K562 (cell line): ENCODE results near the gene PGPEP1. TPM values are rescaled to one million over a fixed set of nuclear protein-coding genes. Genes with fewer than 3 reads are reported as not detected.

Experiments used
- CEBPG ChIP-seq, 3 experiments: fragments of 200-800 bp in 1 of 3; sonication (Bioruptor generic) in 1 of 3; sonication (generic) in 1 of 3; formaldehyde crosslinking in 1 of 3; IDR thresholded peaks in 2 of 3; conservative IDR thresholded peaks in 1 of 3; 2 replicates each; pipeline versions ENCODE4 v1.6.1 to v1.8.0; 2016 to 2022; ENCODE audit warnings: missing compliant biosample characterization in 2 of 3, missing genetic modification characterization in 2 of 3, mild to moderate bottlenecking in 1 of 3, missing genetic modification reagents in 1 of 3
- DMBX1 ChIP-seq: fragments of 250-450 bp; sonication (Bioruptor Pico); IDR thresholded peaks from 2 replicates; pipeline ENCODE4 v1.8.0; 2022; ENCODE audit warnings: inconsistent platforms, mild to moderate bottlenecking, moderate library complexity, borderline replicate concordance
- ESRRA ChIP-seq: fragments of 450-650 bp; IDR thresholded peaks from 2 replicates; pipeline ENCODE4 v1.6.1; 2014; ENCODE audit warnings: low read depth, mild to moderate bottlenecking, moderate library complexity, borderline replicate concordance
- HDAC1 ChIP-seq, 2 experiments: fragments of 450-650 bp; IDR thresholded peaks; 2 replicates each; pipeline ENCODE4 v1.6.1; 2016 to 2017; ENCODE audit warnings: inconsistent platforms in 1 of 2, mild to moderate bottlenecking in 1 of 2, moderate library complexity in 1 of 2
- KDM2B ChIP-seq: fragments of 250-450 bp; sonication (Bioruptor Pico); IDR thresholded peaks from 2 replicates; pipeline ENCODE4 v1.8.0; 2021; ENCODE audit warnings: mild to moderate bottlenecking, moderate library complexity
- MEIS2 ChIP-seq: fragments of 450-650 bp; IDR thresholded peaks from 2 replicates; pipeline ENCODE4 v1.6.1; 2014; ENCODE audit warnings: mild to moderate bottlenecking; ENCODE audit not compliant: partially characterized antibody
- MTF1 ChIP-seq: fragments of 250-450 bp; sonication (Bioruptor Pico); IDR thresholded peaks from 2 replicates; pipeline ENCODE4 v1.9.0; 2021; ENCODE audit warnings: moderate library complexity, mild to moderate bottlenecking, inconsistent platforms, borderline replicate concordance
- PURB ChIP-seq: sonication (generic); formaldehyde crosslinking; IDR thresholded peaks from 2 replicates; pipeline ENCODE4 v1.9.0; 2021; ENCODE audit warnings: low read depth, mild to moderate bottlenecking, missing genetic modification reagents
- SIRT6 ChIP-seq: IDR thresholded peaks from one replicate; pipeline ENCODE4 v1.6.1; 2012; ENCODE audit warnings: low read depth, mild to moderate bottlenecking, control low read depth, inconsistent platforms, low read length, moderate library complexity
- TEAD2 ChIP-seq: fragments of 450-650 bp; IDR thresholded peaks from 2 replicates; pipeline ENCODE4 v1.6.1; 2016; ENCODE audit warnings: missing genetic modification characterization, control low read depth, missing compliant biosample characterization
- ZBTB40 ChIP-seq, 2 experiments: fragments of 450-650 bp in 1 of 2; sonication (generic) in 1 of 2; formaldehyde crosslinking in 1 of 2; IDR thresholded peaks; 2 replicates each; pipeline versions ENCODE4 v1.7.1 to v1.9.0; 2016 to 2022; ENCODE audit warnings: inconsistent platforms in 1 of 2, mild to moderate bottlenecking in 1 of 2, missing genetic modification reagents in 1 of 2
- ZBTB7A ChIP-seq: IDR thresholded peaks from 2 replicates; pipeline ENCODE4 v1.6.1; 2011; ENCODE audit warnings: low read depth, mild to moderate bottlenecking, low read length, moderate library complexity, borderline replicate concordance; ENCODE audit not compliant: control insufficient read depth
- ZNF184 ChIP-seq: sonication (generic); formaldehyde crosslinking; IDR thresholded peaks from 2 replicates; pipeline ENCODE4 v1.5.0; 2020; ENCODE audit warnings: missing genetic modification reagents
- ZNF395 ChIP-seq: fragments of 200-800 bp; sonication (Bioruptor generic); IDR thresholded peaks from 2 replicates; pipeline ENCODE4 v1.6.1; 2017; ENCODE audit warnings: missing genetic modification characterization, missing compliant biosample characterization
- ZNF639 ChIP-seq, 2 experiments: fragments of 200-800 bp in 1 of 2; sonication (Bioruptor generic) in 1 of 2; sonication (generic) in 1 of 2; formaldehyde crosslinking in 1 of 2; IDR thresholded peaks in 1 of 2; conservative IDR thresholded peaks in 1 of 2; 2 replicates each; pipeline versions ENCODE4 v1.5.0 to v1.6.1; 2016 to 2020; ENCODE audit warnings: missing compliant biosample characterization in 1 of 2, missing genetic modification characterization in 1 of 2, missing genetic modification reagents in 1 of 2
- polyA plus RNA-seq, 8 experiments: library from polyadenylated mRNA; depleted of rRNA in 4 of 8; stranded (reverse) in 5 of 8; unstranded in 3 of 8; fragments of >200 nt; fragmentation: Nextera tagmentation in 2 of 8; fragmentation: Illumina TruSeq in 1 of 8; extraction: Ambion mirVana in 2 of 8; extraction: Trizol in 1 of 8; gene quantifications; 2 replicates each; pipeline versions ENCODE4 v1.2.1 to v1.2.3, GENCODE V29; 2011 to 2014; ENCODE audit warnings: inconsistent platforms in 1 of 8, missing spikeins in 1 of 8
- total RNA-seq, 7 experiments: library from RNA; depleted of rRNA in 6 of 7; stranded (reverse); fragments of >200 nt in 6 of 7; fragmentation: Illumina TruSeq in 2 of 7; extraction: Trizol in 2 of 7; gene quantifications; 2 replicates each; pipeline versions ENCODE4 v1.2.1 to v1.2.3, GENCODE V29; 2011 to 2021; ENCODE audit warnings: low replicate concordance in 1 of 7

PGPEP1 gene
- total and polyA plus RNA-seq, 9 of the 15 experiments (the other 6 are each of a cell fraction or from before 2014, with no cell fraction given): 10.0 to 69.6 (median 33.5) TPM

DNA sequence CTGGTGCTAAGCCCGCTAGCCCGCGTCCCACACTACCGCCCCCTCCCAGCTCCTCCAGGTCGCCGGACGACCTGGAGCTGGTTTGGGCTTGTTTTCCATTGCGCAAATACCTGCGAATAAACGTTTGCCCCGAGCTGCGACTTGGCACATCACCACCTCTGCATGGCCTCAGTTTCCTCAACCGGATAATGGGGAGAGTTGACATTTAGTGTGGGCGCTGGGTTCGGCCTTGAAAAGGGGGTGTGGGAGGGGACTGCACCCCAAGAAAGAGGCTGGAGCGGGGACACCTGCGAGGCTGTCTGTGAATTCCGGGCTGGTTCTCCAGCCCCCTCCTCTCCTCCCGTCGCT is 48.0 kb upstream of the PGPEP1 start (continued):
- TF ChIP-seq ZNF395 (CRISPR knock-in tag) (no peak), ZNF639 (CRISPR knock-in tag; conservative IDR thresholded peaks at IDR 0.05 in 1 of 2, IDR thresholded peaks at IDR 0.05 in 1 of 2) (no peak), ZNF184 (CRISPR knock-in tag) (no peak), MEIS2 (no peak), ESRRA (no peak), ZBTB7A (no peak), ZBTB40 (IDR thresholded peaks at IDR 0.05) (no peak), ZBTB40 (CRISPR knock-in tag; IDR thresholded peaks at IDR 0.05) (no peak), CEBPG (CRISPR knock-in tag; IDR thresholded peaks at IDR 0.05) (peak; percentile 84; the same call in 1 of the 2 replicates), CEBPG (tag; conservative IDR thresholded peaks at IDR 0.05 in 1 of 2, IDR thresholded peaks at IDR 0.05 in 1 of 2) (peak; percentile 63 to 83), KDM2B (CRISPR knock-in tag) (0 out of 2 replicates have a peak, but pooled peaks have one; percentile 46), HDAC1 (IDR thresholded peaks at IDR 0.05) (no peak), TEAD2 (tag) (no peak), SIRT6 (no peak), PURB (CRISPR knock-in tag) (no peak), DMBX1 (CRISPR knock-in tag) (no peak), MTF1 (CRISPR knock-in tag) (no peak)
